HEK293T (cell line): ENCODE results near the gene PLSCR3.

ENCODE experiments used
- CTCF ChIA-PET: fragments of 350-600 bp; formaldehyde crosslinking; extraction: SDS; loops from one replicate; lab custom pipeline; 2021; ENCODE audit warnings: antibody characterized with exemption, inconsistent platforms; lab: Yijun Ruan, JAX
- POLR2A ChIA-PET: fragments of 350-600 bp; formaldehyde crosslinking; extraction: SDS; loops from one replicate; lab custom pipeline; 2020; ENCODE audit warnings: antibody characterized with exemption, inconsistent platforms; lab: Yijun Ruan, JAX
- DNase-seq: peaks from one replicate; pipeline ENCODE4 v3.0.0; 2012; ENCODE audit warnings: mixed read lengths; ENCODE audit errors: extremely low spot score
- ARNT ChIP-seq: fragments of 450-650 bp; IDR thresholded peaks from 2 replicates; pipeline ENCODE4 v1.6.1; 2017; ENCODE audit warnings: mild to moderate bottlenecking
- BHLHE40 ChIP-seq: fragments of 450-650 bp; IDR thresholded peaks from 2 replicates; pipeline ENCODE4 v1.6.1; 2016; ENCODE audit warnings: mild to moderate bottlenecking, moderate library complexity, borderline replicate concordance
- CTBP1 ChIP-seq: fragments of 450-650 bp; IDR thresholded peaks from 2 replicates; pipeline ENCODE4 v1.6.1; 2016; ENCODE audit warnings: borderline replicate concordance
- ELF4 ChIP-seq: fragments of 450-650 bp; IDR thresholded peaks from 2 replicates; pipeline ENCODE4 v1.6.1; 2017; ENCODE audit warnings: antibody characterized with exemption
- FOXA1 ChIP-seq: fragments of 450-650 bp; IDR thresholded peaks from 2 replicates; pipeline ENCODE4 v1.6.1; 2016; ENCODE audit warnings: mild to moderate bottlenecking
- FOXK2 ChIP-seq: fragments of 450-650 bp; IDR thresholded peaks from 2 replicates; pipeline ENCODE4 v1.6.1; 2016; ENCODE audit warnings: mild to moderate bottlenecking
- FOXM1 ChIP-seq: fragments of 450-650 bp; IDR thresholded peaks from 2 replicates; pipeline ENCODE4 v1.6.1; 2017; ENCODE audit warnings: mild to moderate bottlenecking, borderline replicate concordance
- HDGF ChIP-seq: fragments of 450-650 bp; IDR thresholded peaks from 2 replicates; pipeline ENCODE4 v1.6.1; 2017; ENCODE audit warnings: antibody characterized with exemption, borderline replicate concordance
- L3MBTL2 ChIP-seq: fragments of 450-650 bp; conservative IDR thresholded peaks from 2 replicates; pipeline ENCODE4 v1.6.1; 2016; ENCODE audit warnings: mild to moderate bottlenecking
- LEF1 ChIP-seq: fragments of 450-650 bp; IDR thresholded peaks from 2 replicates; pipeline ENCODE4 v1.6.1; 2017; ENCODE audit warnings: mild to moderate bottlenecking, borderline replicate concordance
- NFRKB ChIP-seq: fragments of 450-650 bp; IDR thresholded peaks from 2 replicates; pipeline ENCODE4 v1.6.1; 2016; ENCODE audit warnings: mild to moderate bottlenecking, moderate library complexity
- PKNOX1 ChIP-seq: fragments of 450-650 bp; IDR thresholded peaks from 2 replicates; pipeline ENCODE4 v1.6.1; 2016
- SP1 ChIP-seq: fragments of 450-650 bp; IDR thresholded peaks from 2 replicates; pipeline ENCODE4 v1.6.1; 2017
- SUZ12 ChIP-seq: fragments of 450-650 bp; IDR thresholded peaks from 2 replicates; pipeline ENCODE4 v1.6.1; 2016; ENCODE audit warnings: mild to moderate bottlenecking
- TARDBP ChIP-seq: fragments of 450-650 bp; IDR thresholded peaks from 2 replicates; pipeline ENCODE4 v1.6.1; 2016
- ZNF384 ChIP-seq: fragments of 450-650 bp; IDR thresholded peaks from 2 replicates; pipeline ENCODE4 v1.6.1; 2016

PLSCR3 gene

GRCh38 chr17:7394452-7395191, at the start of gene PLSCR3:
Gene PLSCR3 (minus strand): TSS chr17:7394525. CDS start chr17:7394110, 415 bp downstream.
- CTCF ChIA-PET, result no interaction called here
- POLR2A ChIA-PET, result interaction anchor here (0.6 to 1.0 kb wide), 4 partner anchors 10 to 32 kb away, joined by 3 to 4 read pairs (median 3); partner anchors contain the start of gene TMEM256
- TF ChIP-seq ZNF384 (no peak), L3MBTL2 (peak; percentile 92), LEF1 (peak; percentile 57; the same call in 1 of the 2 replicates)

GRCh38 chr17:7443499-7444485, 49.5 kb upstream of the PLSCR3 start:
- TF ChIP-seq SUZ12 (no peak), LEF1 (no peak), PKNOX1 (no peak), TARDBP (no peak), SP1 (no peak), L3MBTL2 (no peak)
- no peak for DNase-seq
- ChIA-PET CTCF (interaction anchor here (1.0 to 1.5 kb wide), 2 partner anchors 8 to 116 kb away, joined by 4 to 6 read pairs; partner anchors contain the start of gene TMEM102), POLR2A (interaction anchor here (0.6 to 4.1 kb wide), 9 partner anchors 8 to 114 kb away, joined by 3 to 18 read pairs (median 4); partner anchors contain the start of genes POLR2A, SPEM2, TMEM102 and TMEM256)

More at GRCh38 chr17:7394452-7395191, at the start of gene PLSCR3:
- DNase-seq, result peak; percentile 89

- CTCF ChIA-PET, result no interaction called here
- DNase-seq, result no peak
- POLR2A ChIA-PET, result interaction anchor here (1.0 to 7.5 kb wide), 5 partner anchors 13 to 91 kb away, joined by 3 to 55 read pairs (median 18); partner anchors contain the start of genes POLR2A, SLC35G6, TMEM256 and ZBTB4
- no peak for TF ChIP-seq TARDBP
- TF ChIP-seq ZNF384, result no peak
- TF ChIP-seq L3MBTL2, result no peak
- no peak for TF ChIP-seq ARNT
- TF ChIP-seq FOXK2, result no peak
- TF ChIP-seq BHLHE40, result no peak
- TF ChIP-seq HDGF, result no peak
- no peak for TF ChIP-seq FOXM1
- TF ChIP-seq NFRKB, result no peak
- no peak for TF ChIP-seq CTBP1
- no peak for TF ChIP-seq SP1
- TF ChIP-seq ELF4, result no peak
- no peak for TF ChIP-seq FOXA1
- no peak for TF ChIP-seq LEF1
- TF ChIP-seq SUZ12, result no peak
- no peak for TF ChIP-seq PKNOX1
Measured at GRCh38 chr17:7442142-7442541, 47.8 kb upstream of the PLSCR3 start.

GRCh38 chr17:7441266-7441665, 46.9 kb upstream of the PLSCR3 start:
- CTCF ChIA-PET, result interaction anchor here (0.9 kb wide), 1 partner anchor 86 kb away, joined by 3 read pairs; no protein-coding TSS in a partner anchor
- POLR2A ChIA-PET, result interaction anchor here (0.6 to 7.5 kb wide), 16 partner anchors 11 to 132 kb away, joined by 3 to 55 read pairs (median 4); partner anchors contain the start of genes POLR2A, SLC35G6, TMEM256 and TMEM95
- no peak for DNase-seq

GRCh38 chr17:7440834-7441195, 46.5 kb upstream of the PLSCR3 start:
- TF ChIP-seq SP1, result no peak
- peak; percentile 43; the same call in 1 of the 2 replicates for TF ChIP-seq PKNOX1
- no peak for TF ChIP-seq ARNT
- POLR2A ChIA-PET, result interaction anchor here (0.6 to 7.5 kb wide), 16 partner anchors 11 to 133 kb away, joined by 3 to 55 read pairs (median 4); partner anchors contain the start of genes POLR2A, SLC35G6, TMEM256 and TMEM95
- CTCF ChIA-PET, result interaction anchor here (0.9 kb wide), 1 partner anchor 85 kb away, joined by 3 read pairs; no protein-coding TSS in a partner anchor
- DNase-seq, result peak; percentile 25

More at GRCh38 chr17:7441266-7441665, 46.9 kb upstream of the PLSCR3 start:
- TF ChIP-seq FOXK2 (no peak), BHLHE40 (no peak), ELF4 (no peak), ZNF384 (no peak), FOXA1 (no peak), L3MBTL2 (no peak), SUZ12 (no peak), FOXM1 (no peak), PKNOX1 (no peak), TARDBP (no peak), HDGF (no peak), NFRKB (no peak), LEF1 (no peak)
